ENCODE results near the gene GLI3.

GLI3 gene

GRCh38 chr7:41956705-41957104 lies 280.3 kb downstream of the GLI3 start:
- no peak for DNase-seq

GRCh38 chr7:41955893-41956675 lies 280.9 kb downstream of the GLI3 start:
- DNase-seq = no peak

- no peak for DNase-seq
Measured at GRCh38 chr7:41955451-41955850, 281.6 kb downstream of the GLI3 start.

GRCh38 chr7:41954976-41955375 lies 282.0 kb downstream of the GLI3 start:
- DNase-seq = no peak

- DNase-seq = no peak
Measured at GRCh38 chr7:41948503-41948902, 288.5 kb downstream of the GLI3 start.

- DNase-seq = no peak
Measured at GRCh38 chr7:41943094-41943577, 293.9 kb downstream of the GLI3 start.

- no peak for DNase-seq
Measured at GRCh38 chr7:41942468-41943093, 294.4 kb downstream of the GLI3 start.

GRCh38 chr7:41940760-41941343 lies 296.2 kb downstream of the GLI3 start:
- no peak for DNase-seq

- no peak for DNase-seq
Measured at GRCh38 chr7:41938371-41938770, 298.6 kb downstream of the GLI3 start.

- DNase-seq = no peak
Measured at GRCh38 chr7:41933427-41933826, 303.6 kb downstream of the GLI3 start.

GRCh38 chr7:41931263-41931646 lies 305.8 kb downstream of the GLI3 start:
- DNase-seq = no peak

- DNase-seq = no peak
Measured at GRCh38 chr7:41930538-41931262, 306.3 kb downstream of the GLI3 start.

GRCh38 chr7:41928781-41929180 lies 308.2 kb downstream of the GLI3 start:
- no peak for DNase-seq

GRCh38 chr7:41928166-41928565 lies 308.8 kb downstream of the GLI3 start:
- no peak for DNase-seq

GRCh38 chr7:41927380-41927779 lies 309.6 kb downstream of the GLI3 start:
- DNase-seq = no peak

- no peak for DNase-seq
Measured at GRCh38 chr7:41925946-41926345, 311.1 kb downstream of the GLI3 start.

- no peak for DNase-seq
Measured at GRCh38 chr7:41924796-41925195, 312.2 kb downstream of the GLI3 start.

- DNase-seq = no peak
Measured at GRCh38 chr7:41922373-41922772, 314.6 kb downstream of the GLI3 start.

- DNase-seq = no peak
Measured at GRCh38 chr7:41921453-41921981, 315.5 kb downstream of the GLI3 start.

GRCh38 chr7:41918597-41918996 lies 318.4 kb downstream of the GLI3 start:
- DNase-seq = no peak

GRCh38 chr7:41916450-41916927 lies 320.5 kb downstream of the GLI3 start:
- no peak for DNase-seq

GRCh38 chr7:41915871-41916270 lies 321.1 kb downstream of the GLI3 start:
- no peak for DNase-seq

All from cortex of kidney (tissue), 1 donor.